Astrocyte (in vitro differentiated cells and primary cell): ENCODE data around the gene ABCF1. TPM values are rescaled to one million over a fixed set of nuclear protein-coding genes. Genes with fewer than 3 reads are reported as not detected.

Experiments used
- DNase-seq: peaks from one replicate; pipeline ENCODE4 v3.0.0-alpha.2; 2010; ENCODE audit warnings: low read depth
- FAIRE-seq: peaks from 2 replicates; lab custom pipeline; 2011; peaks lifted over from hg19 to GRCh38; lab: Jason Lieb, UNC
- H2AFZ ChIP-seq: 2 replicates; pipeline ENCODE4 v1.6.0; 2012; ENCODE audit warnings: low read depth, low read length, inconsistent platforms
- H3K27ac ChIP-seq: 2 replicates; pipeline ENCODE4 v1.5.1; 2011; ENCODE audit warnings: low read depth, low read length, inconsistent platforms
- H3K27me3 ChIP-seq: 2 replicates; pipeline ENCODE4 v1.6.0; 2011; ENCODE audit warnings: low read length, inconsistent platforms; ENCODE audit not compliant: insufficient read depth
- H3K36me3 ChIP-seq: 2 replicates; pipeline ENCODE4 v1.5.1; 2011; ENCODE audit warnings: low read length, inconsistent platforms; ENCODE audit not compliant: insufficient read depth
- H3K4me1 ChIP-seq: 2 replicates; pipeline ENCODE4 v1.5.1; 2011; ENCODE audit warnings: low read length, inconsistent platforms; ENCODE audit not compliant: insufficient read depth
- H3K4me2 ChIP-seq: 2 replicates; pipeline ENCODE4 v1.6.0; 2012; ENCODE audit warnings: low read length, inconsistent platforms
- H3K4me3 ChIP-seq: 2 replicates; pipeline ENCODE4 v1.5.1; 2011; ENCODE audit warnings: low read depth, mild to moderate bottlenecking, low read length, inconsistent platforms; ENCODE audit not compliant: insufficient read depth
- H3K79me2 ChIP-seq: 2 replicates; pipeline ENCODE4 v1.6.0; 2012; ENCODE audit warnings: mild to moderate bottlenecking, low read length, inconsistent platforms; ENCODE audit not compliant: insufficient read depth
- H3K9ac ChIP-seq: 2 replicates; pipeline ENCODE4 v1.6.0; 2012; ENCODE audit warnings: mild to moderate bottlenecking, low read length, inconsistent platforms
- H3K9me3 ChIP-seq: 2 replicates; pipeline ENCODE4 v1.5.1; 2012; ENCODE audit warnings: low read depth, mild to moderate bottlenecking, low read length, inconsistent platforms; ENCODE audit not compliant: insufficient read depth
- H4K20me1 ChIP-seq: 2 replicates; pipeline ENCODE4 v1.6.0; 2012; ENCODE audit warnings: low read length, inconsistent platforms; ENCODE audit not compliant: insufficient read depth
- H3K27ac Mint-ChIP-seq: one replicate; pipeline ENCODE4 v1.8.0; 2021; ENCODE audit warnings: mild to moderate bottlenecking, mixed read lengths; ENCODE audit not compliant: unreplicated experiment
- H3K27me3 Mint-ChIP-seq: one replicate; pipeline ENCODE4 v1.8.0; 2021; ENCODE audit warnings: low read depth, mixed read lengths; ENCODE audit not compliant: unreplicated experiment
- H3K36me3 Mint-ChIP-seq: one replicate; pipeline ENCODE4 v1.8.0; 2021; ENCODE audit warnings: low read depth, mixed read lengths; ENCODE audit not compliant: unreplicated experiment
- H3K4me1 Mint-ChIP-seq: one replicate; pipeline ENCODE4 v1.8.0; 2021; ENCODE audit warnings: low read depth, mixed read lengths; ENCODE audit not compliant: unreplicated experiment
- H3K4me3 Mint-ChIP-seq: one replicate; pipeline ENCODE4 v1.8.0; 2021; ENCODE audit warnings: mild to moderate bottlenecking, moderate library complexity, mixed read lengths; ENCODE audit not compliant: unreplicated experiment
- H3K9me3 Mint-ChIP-seq: one replicate; pipeline ENCODE4 v1.8.0; 2021; ENCODE audit warnings: mild to moderate bottlenecking, mixed read lengths; ENCODE audit not compliant: unreplicated experiment
- EZH2 ChIP-seq: IDR thresholded peaks from 2 replicates; pipeline ENCODE4 v1.6.1; 2012; ENCODE audit warnings: mild to moderate bottlenecking, low read length, inconsistent platforms; ENCODE audit not compliant: insufficient read depth
- total RNA-seq: library from RNA; stranded (reverse); gene quantifications from 2 replicates; pipeline ENCODE4 v1.2.1, GENCODE V29; 2021
- TF ChIP-seq, protein P1 (sequence below): IDR thresholded peaks from 2 replicates; pipeline ENCODE4 v1.5.1; 2011; ENCODE audit warnings: low read depth, mild to moderate bottlenecking, inconsistent platforms, low read length, moderate library complexity; ENCODE audit not compliant: insufficient read depth

ABCF1 gene
- total RNA-seq, 1 donor from 2014 or later, result 60.3 TPM

DNA sequence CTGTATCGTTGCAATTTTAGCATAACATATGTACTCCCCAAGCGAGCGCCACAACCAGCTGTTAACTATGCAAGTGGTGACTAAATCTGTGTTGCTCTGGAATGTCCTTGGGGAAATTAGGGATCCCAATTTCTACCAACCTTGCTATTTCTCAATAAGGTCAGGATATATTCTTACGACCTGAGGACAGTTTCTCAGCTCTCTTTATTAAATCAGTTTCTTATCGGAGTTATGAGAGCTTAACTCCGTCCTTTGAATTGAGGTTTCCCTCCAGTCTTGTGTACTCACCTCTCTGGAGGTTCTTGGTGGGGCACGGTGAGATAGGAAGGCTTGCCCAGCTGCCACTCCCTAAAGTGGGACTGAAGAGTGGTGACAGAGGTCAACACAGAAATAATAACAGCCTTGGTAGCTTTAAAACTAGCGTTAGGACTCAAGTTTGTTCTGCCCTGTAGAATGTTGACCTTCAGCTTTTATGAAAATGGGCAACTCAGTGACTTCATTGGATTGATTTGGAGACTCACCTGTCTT lies 47.1 kb downstream of the ABCF1 start:
- peak overlapping the region; percentile 100 for H3K27ac Mint-ChIP-seq
- no peaks in the 10 kb centered on the region for H3K27me3 Mint-ChIP-seq
- H3K79me2 ChIP-seq, result peaks cover 44% of the 10 kb centered on the region
- H3K4me1 Mint-ChIP-seq, result peaks cover 21% of the 10 kb centered on the region
- H3K27me3 ChIP-seq, result no peaks in the 10 kb centered on the region
- peaks cover 26% of the 10 kb centered on the region for H4K20me1 ChIP-seq
- H3K36me3 Mint-ChIP-seq, result peaks cover 20% of the 10 kb centered on the region
- peaks cover 22% of the 10 kb centered on the region for H3K4me1 ChIP-seq
- peaks cover 3% of the 10 kb centered on the region for H3K9me3 Mint-ChIP-seq
- H3K36me3 ChIP-seq, result peaks cover 17% of the 10 kb centered on the region
- H3K4me3 Mint-ChIP-seq, result peak overlapping the region; percentile 99
- H2AFZ ChIP-seq, result no peak overlapping the region
- peak overlapping the region; percentile 100 for H3K9ac ChIP-seq
- H3K27ac ChIP-seq, result peak overlapping the region; percentile 100
- peak overlapping the region; percentile 89 for H3K4me2 ChIP-seq
- FAIRE-seq (no peak), DNase-seq (no peak)
- TF ChIP-seq, protein P1, sequence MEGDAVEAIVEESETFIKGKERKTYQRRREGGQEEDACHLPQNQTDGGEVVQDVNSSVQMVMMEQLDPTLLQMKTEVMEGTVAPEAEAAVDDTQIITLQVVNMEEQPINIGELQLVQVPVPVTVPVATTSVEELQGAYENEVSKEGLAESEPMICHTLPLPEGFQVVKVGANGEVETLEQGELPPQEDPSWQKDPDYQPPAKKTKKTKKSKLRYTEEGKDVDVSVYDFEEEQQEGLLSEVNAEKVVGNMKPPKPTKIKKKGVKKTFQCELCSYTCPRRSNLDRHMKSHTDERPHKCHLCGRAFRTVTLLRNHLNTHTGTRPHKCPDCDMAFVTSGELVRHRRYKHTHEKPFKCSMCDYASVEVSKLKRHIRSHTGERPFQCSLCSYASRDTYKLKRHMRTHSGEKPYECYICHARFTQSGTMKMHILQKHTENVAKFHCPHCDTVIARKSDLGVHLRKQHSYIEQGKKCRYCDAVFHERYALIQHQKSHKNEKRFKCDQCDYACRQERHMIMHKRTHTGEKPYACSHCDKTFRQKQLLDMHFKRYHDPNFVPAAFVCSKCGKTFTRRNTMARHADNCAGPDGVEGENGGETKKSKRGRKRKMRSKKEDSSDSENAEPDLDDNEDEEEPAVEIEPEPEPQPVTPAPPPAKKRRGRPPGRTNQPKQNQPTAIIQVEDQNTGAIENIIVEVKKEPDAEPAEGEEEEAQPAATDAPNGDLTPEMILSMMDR, result no peak
- TF ChIP-seq EZH2, result no peak
- H3K9me3 ChIP-seq, result no peaks in the 10 kb centered on the region
- peak overlapping the region; percentile 78 for H3K4me3 ChIP-seq

DNA sequence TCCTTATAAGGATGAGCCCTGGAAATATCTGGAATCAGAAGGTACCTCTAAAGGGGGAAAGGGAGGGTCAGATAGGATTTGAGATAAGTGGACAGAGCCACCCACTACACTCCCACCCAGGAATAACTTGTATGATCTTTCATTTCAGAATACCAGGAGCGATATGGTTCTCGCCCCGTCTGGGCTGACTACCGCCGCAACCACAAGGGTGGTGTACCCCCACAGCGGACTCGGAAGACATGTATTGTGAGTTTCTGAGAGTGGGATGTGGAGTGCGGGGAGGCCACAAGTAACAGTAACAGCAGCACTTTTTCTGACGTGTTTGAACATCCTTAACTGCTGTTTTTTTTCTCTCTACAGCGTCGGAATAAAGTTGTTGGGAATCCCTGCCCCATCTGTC lies 48.3 kb downstream of the ABCF1 start:
- DNase-seq (no peak), FAIRE-seq (no peak)
- peak overlapping the region; percentile 41 for H3K27ac Mint-ChIP-seq
- H3K27me3 ChIP-seq, result no peaks in the 10 kb centered on the region
- peaks cover 40% of the 10 kb centered on the region for H3K79me2 ChIP-seq
- H3K9me3 ChIP-seq, result no peaks in the 10 kb centered on the region
- no peak overlapping the region for H3K4me2 ChIP-seq
- no peak overlapping the region for H2AFZ ChIP-seq
- H3K27me3 Mint-ChIP-seq, result no peaks in the 10 kb centered on the region
- no peak overlapping the region for H3K9ac ChIP-seq
- H3K4me3 ChIP-seq, result no peak overlapping the region
- TF ChIP-seq, protein P1, result no peak
- no peak for TF ChIP-seq EZH2
- peaks cover 20% of the 10 kb centered on the region for H3K36me3 ChIP-seq
- H3K9me3 Mint-ChIP-seq, result peaks cover 3% of the 10 kb centered on the region
- peaks cover 10% of the 10 kb centered on the region for H3K4me1 ChIP-seq
- peaks cover 12% of the 10 kb centered on the region for H3K4me1 Mint-ChIP-seq
- H4K20me1 ChIP-seq, result peaks cover 13% of the 10 kb centered on the region
- peak overlapping the region; percentile 99 for H3K4me3 Mint-ChIP-seq
- H3K36me3 Mint-ChIP-seq, result peaks cover 20% of the 10 kb centered on the region
- no peak overlapping the region for H3K27ac ChIP-seq

DNA sequence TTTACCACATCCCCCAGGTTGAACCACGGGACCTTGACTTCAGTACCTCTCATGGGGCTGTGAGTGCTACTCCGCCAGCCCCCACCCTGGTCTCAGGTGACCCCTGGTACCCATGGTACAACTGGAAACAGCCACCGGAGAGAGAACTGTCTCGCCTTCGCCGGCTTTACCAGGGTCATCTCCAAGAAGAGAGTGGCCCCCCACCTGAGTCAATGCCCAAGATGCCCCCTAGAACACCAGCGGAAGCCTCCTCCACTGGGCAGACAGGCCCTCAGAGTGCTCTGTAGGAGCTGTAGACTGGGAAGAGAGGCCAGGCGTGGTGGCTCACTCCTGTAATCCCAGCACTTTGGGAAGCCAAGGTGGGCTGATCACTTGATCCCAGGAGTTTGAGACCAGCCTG lies 54.3 kb downstream of the ABCF1 start:
- H3K36me3 Mint-ChIP-seq, result peaks cover 14% of the 10 kb centered on the region

More for the DNA sequence above, 54.3 kb downstream of the ABCF1 start:
- Mint-ChIP-seq H3K27me3 (no peaks in the 10 kb centered on the region), H3K9me3 (no peaks in the 10 kb centered on the region), H3K27ac (no peak overlapping the region), H3K4me3 (peak overlapping the region; percentile 4), H3K4me1 (peaks cover 9% of the 10 kb centered on the region)
- FAIRE-seq (no peak), DNase-seq (no peak)
- TF ChIP-seq EZH2, result no peak
- TF ChIP-seq, protein P1, result no peak
- no peak overlapping the region for H3K4me3 ChIP-seq
- H3K27me3 ChIP-seq, result no peaks in the 10 kb centered on the region
- H3K9ac ChIP-seq, result no peak overlapping the region
- H3K79me2 ChIP-seq, result peaks cover 24% of the 10 kb centered on the region
- H3K36me3 ChIP-seq, result peaks cover 24% of the 10 kb centered on the region
- H2AFZ ChIP-seq, result no peak overlapping the region
- H4K20me1 ChIP-seq, result no peaks in the 10 kb centered on the region
- peaks cover 5% of the 10 kb centered on the region for H3K4me1 ChIP-seq
- no peak overlapping the region for H3K4me2 ChIP-seq
- no peaks in the 10 kb centered on the region for H3K9me3 ChIP-seq
- no peak overlapping the region for H3K27ac ChIP-seq
